K562 (cell line): ENCODE results near the gene CFAP92. TPM values are rescaled to one million over a fixed set of nuclear protein-coding genes. Genes with fewer than 3 reads are reported as not detected.

Experiments
- AFF4 ChIP-seq: sonication (generic); formaldehyde crosslinking; IDR thresholded peaks from 2 replicates; pipeline ENCODE4 v1.8.0; 2023; ENCODE audit warnings: mild to moderate bottlenecking, missing genetic modification reagents
- BRD4 ChIP-seq: fragments of 200-600 bp; sonication (generic); IDR thresholded peaks from 2 replicates; pipeline ENCODE4 v1.6.1; 2017; ENCODE audit warnings: inconsistent platforms
- CBFA2T2 ChIP-seq: fragments of 450-650 bp; conservative IDR thresholded peaks from 2 replicates; pipeline ENCODE4 v1.6.1; 2017; ENCODE audit warnings: mild to moderate bottlenecking
- DACH1 ChIP-seq: fragments of 450-650 bp; IDR thresholded peaks from 2 replicates; pipeline ENCODE4 v1.6.1; 2018; ENCODE audit not compliant: partially characterized antibody
- ETV5 ChIP-seq: sonication (generic); formaldehyde crosslinking; IDR thresholded peaks from 2 replicates; pipeline ENCODE4 v1.4.0; 2020; ENCODE audit warnings: low read depth, mild to moderate bottlenecking, missing genetic modification reagents
- ILK ChIP-seq: fragments of 450-650 bp; IDR thresholded peaks from 2 replicates; pipeline ENCODE4 v1.6.1; 2016; ENCODE audit warnings: missing genetic modification characterization, low read depth, mild to moderate bottlenecking, missing compliant biosample characterization, moderate library complexity, borderline replicate concordance
- LEF1 ChIP-seq: fragments of 450-650 bp; IDR thresholded peaks from 2 replicates; pipeline ENCODE4 v1.6.1; 2016; ENCODE audit warnings: mild to moderate bottlenecking
- NR2F6 ChIP-seq: fragments of 450-650 bp; formaldehyde crosslinking; IDR thresholded peaks from 2 replicates; pipeline ENCODE4 v1.4.0; 2020; ENCODE audit warnings: mild to moderate bottlenecking
- REST ChIP-seq, 2 experiments: fragments of 450-650 bp; formaldehyde crosslinking in 1 of 2; IDR thresholded peaks; 2 replicates each; pipeline versions ENCODE4 v1.4.0 to v1.6.1; 2014 to 2020; ENCODE audit warnings: mild to moderate bottlenecking in 2 of 2, borderline replicate concordance in 1 of 2, low read depth in 1 of 2
- SIX5 ChIP-seq, 2 experiments: IDR thresholded peaks; 2 replicates each; pipeline ENCODE4 v1.6.1; 2011; ENCODE audit warnings: low read length in 2 of 2, borderline replicate concordance in 1 of 2, low read depth in 1 of 2, mild to moderate bottlenecking in 1 of 2, moderate library complexity in 1 of 2; ENCODE audit not compliant: insufficient read depth in 1 of 2
- ZBTB9 ChIP-seq: fragments of 450-650 bp; formaldehyde crosslinking; IDR thresholded peaks from 2 replicates; pipeline ENCODE4 v1.4.0; 2020; ENCODE audit warnings: mild to moderate bottlenecking, moderate library complexity
- ZNF165 ChIP-seq: fragments of 250-450 bp; sonication (Bioruptor Pico); IDR thresholded peaks from 2 replicates; pipeline ENCODE4 v1.4.0; 2020; ENCODE audit warnings: borderline replicate concordance
- ZNF253 ChIP-seq: fragments of 250-450 bp; sonication (Bioruptor Pico); conservative IDR thresholded peaks from 2 replicates; pipeline ENCODE4 v1.6.1; 2021; ENCODE audit warnings: mild to moderate bottlenecking
- ZNF75A ChIP-seq: fragments of 450-650 bp; formaldehyde crosslinking; IDR thresholded peaks from 2 replicates; pipeline ENCODE4 v1.4.0; 2020; ENCODE audit warnings: mild to moderate bottlenecking
- polyA plus RNA-seq, 8 experiments: library from polyadenylated mRNA; depleted of rRNA in 4 of 8; stranded (reverse) in 5 of 8; unstranded in 3 of 8; fragments of >200 nt; fragmentation: Nextera tagmentation in 2 of 8; fragmentation: Illumina TruSeq in 1 of 8; extraction: Ambion mirVana in 2 of 8; extraction: Trizol in 1 of 8; gene quantifications; 2 replicates each; pipeline versions ENCODE4 v1.2.1 to v1.2.3, GENCODE V29; 2011 to 2014; ENCODE audit warnings: inconsistent platforms in 1 of 8, missing spikeins in 1 of 8
- total RNA-seq, 7 experiments: library from RNA; depleted of rRNA in 6 of 7; stranded (reverse); fragments of >200 nt in 6 of 7; fragmentation: Illumina TruSeq in 2 of 7; extraction: Trizol in 2 of 7; gene quantifications; 2 replicates each; pipeline versions ENCODE4 v1.2.1 to v1.2.3, GENCODE V29; 2011 to 2021; ENCODE audit warnings: low replicate concordance in 1 of 7

Gene CFAP92
- total and polyA plus RNA-seq, 9 of the 15 experiments (the other 6 are each of a cell fraction or from before 2014, with no cell fraction given): 0.06 to 0.62 (median 0.36) TPM

DNA sequence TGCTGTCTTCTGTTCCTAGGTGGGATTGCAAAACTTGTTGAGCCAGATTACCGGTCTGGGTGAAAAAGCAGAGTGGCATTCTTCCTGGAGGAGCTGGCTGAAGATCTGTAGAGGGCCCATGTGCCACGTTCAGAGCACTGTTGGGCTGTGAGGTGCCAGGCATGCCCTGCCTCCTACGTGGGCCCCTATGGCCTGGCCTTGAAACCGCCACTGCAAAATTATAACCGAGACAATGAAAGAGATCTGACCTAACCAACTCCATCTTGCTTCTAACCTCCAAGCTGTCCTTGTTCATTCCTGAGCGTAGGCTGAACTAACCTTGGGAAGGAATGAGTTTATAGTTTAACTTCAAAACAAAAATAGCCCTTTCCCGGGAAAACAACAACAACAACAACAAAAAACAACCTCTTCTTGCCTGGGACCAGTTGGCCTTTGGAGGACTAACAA is 115.8 kb downstream of the CFAP92 start (continued):
- TF ChIP-seq REST (IDR thresholded peaks at IDR 0.05; ENCODE audit: borderline replicate concordance) (no peak), REST (CRISPR knock-in tag; IDR thresholded peaks at IDR 0.05; ENCODE audit: low read depth) (no peak), ILK (tag) (no peak), CBFA2T2 (no peak), BRD4 (no peak), LEF1 (no peak), SIX5 (IDR thresholded peaks at IDR 0.05; ENCODE audit: borderline replicate concordance in 1 of 2, insufficient read depth in 1 of 2, low read depth in 1 of 2, low read length in 2 of 2) (no peak), ETV5 (CRISPR knock-in tag) (no peak), DACH1 (no peak), ZBTB9 (peak; percentile 84), ZNF165 (0 out of 2 replicates have a peak, but pooled peaks have one; percentile 44), NR2F6 (CRISPR knock-in tag) (0 out of 2 replicates have a peak, but pooled peaks have one; percentile 43), AFF4 (CRISPR knock-in tag) (no peak), ZNF75A (CRISPR knock-in tag) (no peak), ZNF253 (CRISPR knock-in tag) (no peak)
